A549 (cell line): ENCODE results near the gene PZP. TPM values are rescaled to one million over a fixed set of nuclear protein-coding genes. Genes with fewer than 3 reads are reported as not detected.

ENCODE experiments used
- ATAC-seq, 2 experiments: fragments of 200-7000 bp in 1 of 2; fragments of >200 bp in 1 of 2; cut with Nextera tagmentation in 1 of 2; cut with Tn5 transposase in 1 of 2; 3 replicates each; pipeline versions ENCODE4 v1.8.0 to v1.9.1; 2018 to 2020; ENCODE audit warnings: mild to moderate bottlenecking in 1 of 2, moderate library complexity in 1 of 2
- CTCF ChIA-PET: fragments of 300-600 bp; sonication (Branson Sonifier 250); formaldehyde crosslinking; extraction: SDS; loops from one replicate; lab custom pipeline; 2021; ENCODE audit warnings: antibody characterized with exemption, inconsistent platforms; lab: Yijun Ruan, JAX
- POLR2A ChIA-PET: fragments of 350-600 bp; formaldehyde crosslinking; extraction: SDS; loops from one replicate; lab custom pipeline; 2021; ENCODE audit warnings: antibody characterized with exemption, inconsistent platforms; lab: Yijun Ruan, JAX
- DNase-seq, 2 experiments: peaks; one replicate each; pipeline versions ENCODE4 v3.0.0 to v3.0.0-alpha.2; 2011 to 2016; ENCODE audit warnings: low read depth in 1 of 2, low spot score in 1 of 2
- FAIRE-seq: peaks from 2 replicates; lab custom pipeline; 2011; peaks lifted over from hg19 to GRCh38; lab: Jason Lieb, UNC
- H3K27ac ChIP-seq, 2 experiments: fragments of >200 bp; sonication (Bioruptor Twin); formaldehyde crosslinking; 3 replicates each; pipeline ENCODE4 v1.5.1; 2016 to 2017
- H3K4me1 ChIP-seq: fragments of >200 bp; sonication (Bioruptor Twin); formaldehyde crosslinking; 3 replicates; pipeline ENCODE4 v1.6.1; 2016
- H3K4me2 ChIP-seq: fragments of >200 bp; sonication (Bioruptor Twin); formaldehyde crosslinking; 3 replicates; pipeline ENCODE4 v1.6.1; 2016
- H3K4me3 ChIP-seq: fragments of >200 bp; sonication (Bioruptor Twin); formaldehyde crosslinking; 3 replicates; pipeline ENCODE4 v1.5.1; 2016
- H3K9me3 ChIP-seq: fragments of >200 bp; sonication (Bioruptor Twin); formaldehyde crosslinking; 3 replicates; pipeline ENCODE4 v1.6.1; 2016
- CBX8 ChIP-seq: fragments of 200-600 bp; sonication (generic); IDR thresholded peaks from 2 replicates; pipeline ENCODE4 v1.6.1; 2016
- CEBPB ChIP-seq, 2 experiments: fragments of >200 bp in 1 of 2; sonication (Bioruptor Twin) in 1 of 2; formaldehyde crosslinking in 1 of 2; IDR thresholded peaks; 2 replicates each; pipeline ENCODE4 v1.6.1; 2012 to 2016
- FOSL2 ChIP-seq, 2 experiments: fragments of 450-650 bp in 1 of 2; fragments of >200 bp in 1 of 2; sonication (Bioruptor Twin) in 1 of 2; formaldehyde crosslinking; IDR thresholded peaks; 2 replicates each; pipeline versions ENCODE4 v1.5.0 to v1.6.1; 2016 to 2020; ENCODE audit warnings: mild to moderate bottlenecking in 1 of 2, moderate library complexity in 1 of 2
- HOXB13 ChIP-seq: fragments of 250-450 bp; sonication (Bioruptor Pico); IDR thresholded peaks from 2 replicates; pipeline ENCODE4 v1.5.0; 2020; ENCODE audit warnings: low read depth, mild to moderate bottlenecking, moderate library complexity
- HOXB5 ChIP-seq: fragments of 250-450 bp; sonication (Bioruptor Pico); IDR thresholded peaks from 2 replicates; pipeline ENCODE4 v1.5.0; 2020; ENCODE audit warnings: mild to moderate bottlenecking, moderate library complexity
- JUN ChIP-seq, 2 experiments: fragments of >200 bp; sonication (Bioruptor Twin); formaldehyde crosslinking; IDR thresholded peaks; 2 replicates in 1 of 2; 3 replicates in 1 of 2; pipeline ENCODE4 v1.6.1; 2016 to 2017
- KDM1A ChIP-seq: fragments of 200-600 bp; sonication (generic); IDR thresholded peaks from 2 replicates; pipeline ENCODE4 v1.6.1; 2016; ENCODE audit warnings: low read depth, mild to moderate bottlenecking
- MAZ ChIP-seq: fragments of 150-350 bp; IDR thresholded peaks from 2 replicates; pipeline ENCODE4 v1.6.1; 2014; ENCODE audit warnings: antibody characterized with exemption, low read depth, low read length, borderline replicate concordance
- NPAS2 ChIP-seq: fragments of 250-450 bp; sonication (Bioruptor Pico); IDR thresholded peaks from 2 replicates; pipeline ENCODE4 v1.8.0; 2022; ENCODE audit warnings: mild to moderate bottlenecking, moderate library complexity, borderline replicate concordance
- NR3C1 ChIP-seq: fragments of >200 bp; sonication (Bioruptor Twin); formaldehyde crosslinking; IDR thresholded peaks from 3 replicates; pipeline ENCODE4 v1.6.1; 2017
- PHF8 ChIP-seq: fragments of 200-600 bp; sonication (generic); IDR thresholded peaks from 2 replicates; pipeline ENCODE4 v1.6.1; 2016; ENCODE audit warnings: low read depth, mild to moderate bottlenecking, antibody characterized with exemption, moderate library complexity, borderline replicate concordance
- POLR2A ChIP-seq: IDR thresholded peaks from 2 replicates; pipeline ENCODE4 v1.6.1; 2012; ENCODE audit warnings: mild to moderate bottlenecking, low read length
- POLR2AphosphoS2 ChIP-seq: conservative IDR thresholded peaks from 2 replicates; pipeline ENCODE4 v1.6.1; 2012; ENCODE audit warnings: low read length, improper control_type of control experiment, inconsistent platforms
- RCOR1 ChIP-seq: fragments of 150-350 bp; IDR thresholded peaks from 2 replicates; pipeline ENCODE4 v1.6.1; 2014; ENCODE audit warnings: antibody characterized with exemption, low read length, low read depth
- SMC3 ChIP-seq: fragments of >200 bp; sonication (Bioruptor Twin); formaldehyde crosslinking; IDR thresholded peaks from 3 replicates; pipeline ENCODE4 v1.6.1; 2018; ENCODE audit warnings: inconsistent platforms
- SREBF2 ChIP-seq: fragments of 450-650 bp; IDR thresholded peaks from 2 replicates; pipeline ENCODE4 v1.6.1; 2014; ENCODE audit warnings: mild to moderate bottlenecking, moderate library complexity
- ZC3H11A ChIP-seq: fragments of 450-650 bp; IDR thresholded peaks from 2 replicates; pipeline ENCODE4 v1.6.1; 2014; ENCODE audit warnings: antibody characterized with exemption, mild to moderate bottlenecking
- ZSCAN20 ChIP-seq: fragments of 250-450 bp; sonication (Bioruptor Pico); IDR thresholded peaks from 2 replicates; pipeline ENCODE4 v1.8.0; 2022; ENCODE audit warnings: mild to moderate bottlenecking, moderate library complexity
- WGBS: methylation state at CpG from one replicate; pipeline ENCODE4 v1.1.6; 2017; ENCODE audit errors: missing lambda C conversion rate; 5-methylcytosine and 5-hydroxymethylcytosine counted together
- polyA plus RNA-seq, 4 experiments: library from polyadenylated mRNA; depleted of rRNA in 3 of 4; stranded (reverse); fragments of >200 nt; fragmentation: RNase III in 1 of 4; extraction: RNeasy Plus Mini Kit Qiagen cat#74134 plus additional on column Dnase treatment in 1 of 4; gene quantifications; 2 replicates in 3 of 4; 3 replicates in 1 of 4; pipeline ENCODE4 v1.2.3, GENCODE V29; 2011 to 2017
- TF ChIP-seq, protein P1 (sequence below): fragments of >200 bp; sonication (Bioruptor Twin); formaldehyde crosslinking; IDR thresholded peaks from 2 replicates; pipeline ENCODE4 v1.6.1; 2016
- TF ChIP-seq, protein P2 (sequence below): fragments of >200 bp; sonication (Bioruptor Twin); formaldehyde crosslinking; IDR thresholded peaks from 3 replicates; pipeline ENCODE4 v1.5.1; 2016
- TF ChIP-seq, protein P3 (sequence below): fragments of 150-350 bp; IDR thresholded peaks from 2 replicates; pipeline ENCODE4 v1.6.1; 2014; ENCODE audit warnings: low read depth, mild to moderate bottlenecking, low read length
- TF ChIP-seq, protein P4 (sequence below): fragments of 200-600 bp; sonication (generic); IDR thresholded peaks from 2 replicates; pipeline ENCODE4 v1.6.1; 2016; ENCODE audit warnings: antibody characterized with exemption, mild to moderate bottlenecking, moderate library complexity
- TF ChIP-seq, protein P5 (sequence below): IDR thresholded peaks from 2 replicates; pipeline ENCODE4 v1.6.1; 2012

PZP gene
- polyA plus RNA-seq, 2 of the 4 experiments (the other 2 are of a cell fraction): not detected

DNA sequence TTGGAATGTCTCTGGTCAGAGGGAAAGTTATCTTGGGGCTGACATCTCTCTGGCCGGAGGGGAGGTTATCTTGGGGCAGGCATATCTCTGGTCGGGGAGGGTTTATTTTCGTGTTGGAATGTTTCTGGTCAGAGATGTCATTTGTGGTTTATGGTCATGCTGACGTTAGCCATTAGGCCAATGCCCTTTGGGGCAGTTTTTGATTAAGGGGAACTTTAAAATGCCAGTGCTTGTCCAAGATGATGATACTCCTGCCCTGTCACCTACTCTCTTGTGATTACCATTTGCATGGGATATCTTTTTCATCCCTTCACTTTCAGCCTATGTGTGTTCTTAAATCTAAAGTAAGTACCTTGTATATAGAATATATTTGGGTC lies 63.5 kb downstream of the PZP start:
- WGBS: 9% methylated on average over 4 of the region's 4 CpGs
- TF ChIP-seq, protein P1, sequence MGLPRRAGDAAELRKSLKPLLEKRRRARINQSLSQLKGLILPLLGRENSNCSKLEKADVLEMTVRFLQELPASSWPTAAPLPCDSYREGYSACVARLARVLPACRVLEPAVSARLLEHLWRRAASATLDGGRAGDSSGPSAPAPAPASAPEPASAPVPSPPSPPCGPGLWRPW: no peak
- TF ChIP-seq HOXB5 (CRISPR knock-in tag): no peak
- no peak for TF ChIP-seq KDM1A
- TF ChIP-seq ZSCAN20 (CRISPR knock-in tag): no peak
- TF ChIP-seq JUN (IDR thresholded peaks at IDR 0.05): no peak
- Histone ChIP-seq H3K4me2 (no peak overlapping the region), H3K27ac (no peak overlapping the region), H3K4me1 (no peaks in the 10 kb centered on the region), H3K4me3 (no peak overlapping the region), H3K9me3 (peaks cover 8% of the 10 kb centered on the region; the same call in 1 of the 3 replicates)
- ChIA-PET CTCF (no interaction called here), POLR2A (no interaction called here)
- no peak for DNase-seq
- no peak for ATAC-seq
- no peak for FAIRE-seq

DNA sequence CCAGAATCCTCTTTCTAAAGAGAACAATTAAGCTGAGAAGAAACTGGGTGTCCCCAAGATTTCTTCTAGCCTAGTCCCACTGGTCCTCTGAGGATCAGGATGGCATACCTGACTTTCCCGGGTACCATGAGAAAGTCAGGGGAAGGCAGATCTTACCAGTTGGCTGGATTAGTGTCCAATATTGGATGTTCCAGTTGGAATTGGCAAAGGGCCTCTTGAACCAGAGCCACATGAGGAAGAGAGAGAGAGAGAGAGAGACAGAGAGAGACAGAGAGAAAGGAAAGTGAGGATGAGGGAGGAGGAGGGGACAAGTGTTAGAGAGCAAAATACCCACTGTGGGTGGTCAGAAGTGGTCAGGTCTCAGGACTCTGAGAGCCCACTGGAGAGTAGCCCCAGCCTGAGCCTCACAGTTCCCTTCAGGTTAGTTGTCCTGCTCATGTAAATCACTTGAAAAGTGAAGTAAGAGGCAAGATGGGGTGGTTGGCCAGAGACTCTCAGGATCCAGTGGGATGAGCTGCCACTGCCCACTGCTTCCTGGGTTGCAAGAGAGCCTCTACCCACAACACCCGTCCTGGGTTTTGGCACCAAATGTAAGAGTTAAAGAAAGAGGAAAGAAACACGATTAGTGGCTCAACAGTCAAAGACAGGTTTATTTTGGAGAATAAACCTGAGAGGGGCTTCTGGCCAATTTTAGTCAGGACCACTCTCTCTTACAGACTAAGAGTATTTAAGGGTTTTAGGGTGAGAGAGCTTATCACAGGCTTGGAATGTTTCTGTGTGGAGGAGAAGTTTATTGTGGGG lies 64.1 kb downstream of the PZP start:
- no peak for FAIRE-seq
- 2% methylated on average over 3 of the region's 3 CpGs for WGBS
- no peak overlapping the region for H3K4me2 ChIP-seq
- H3K27ac ChIP-seq: no peak overlapping the region
- no peak for DNase-seq
- ChIA-PET POLR2A (no interaction called here), CTCF (no interaction called here)
- no peak overlapping the region for H3K4me3 ChIP-seq
- peaks cover 8% of the 10 kb centered on the region; the same call in 1 of the 3 replicates for H3K9me3 ChIP-seq
- no peaks in the 10 kb centered on the region for H3K4me1 ChIP-seq
- TF ChIP-seq, protein P2, sequence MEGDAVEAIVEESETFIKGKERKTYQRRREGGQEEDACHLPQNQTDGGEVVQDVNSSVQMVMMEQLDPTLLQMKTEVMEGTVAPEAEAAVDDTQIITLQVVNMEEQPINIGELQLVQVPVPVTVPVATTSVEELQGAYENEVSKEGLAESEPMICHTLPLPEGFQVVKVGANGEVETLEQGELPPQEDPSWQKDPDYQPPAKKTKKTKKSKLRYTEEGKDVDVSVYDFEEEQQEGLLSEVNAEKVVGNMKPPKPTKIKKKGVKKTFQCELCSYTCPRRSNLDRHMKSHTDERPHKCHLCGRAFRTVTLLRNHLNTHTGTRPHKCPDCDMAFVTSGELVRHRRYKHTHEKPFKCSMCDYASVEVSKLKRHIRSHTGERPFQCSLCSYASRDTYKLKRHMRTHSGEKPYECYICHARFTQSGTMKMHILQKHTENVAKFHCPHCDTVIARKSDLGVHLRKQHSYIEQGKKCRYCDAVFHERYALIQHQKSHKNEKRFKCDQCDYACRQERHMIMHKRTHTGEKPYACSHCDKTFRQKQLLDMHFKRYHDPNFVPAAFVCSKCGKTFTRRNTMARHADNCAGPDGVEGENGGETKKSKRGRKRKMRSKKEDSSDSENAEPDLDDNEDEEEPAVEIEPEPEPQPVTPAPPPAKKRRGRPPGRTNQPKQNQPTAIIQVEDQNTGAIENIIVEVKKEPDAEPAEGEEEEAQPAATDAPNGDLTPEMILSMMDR: no peak
- no peak for TF ChIP-seq CBX8
- no peak for TF ChIP-seq POLR2A
- TF ChIP-seq, protein P3, sequence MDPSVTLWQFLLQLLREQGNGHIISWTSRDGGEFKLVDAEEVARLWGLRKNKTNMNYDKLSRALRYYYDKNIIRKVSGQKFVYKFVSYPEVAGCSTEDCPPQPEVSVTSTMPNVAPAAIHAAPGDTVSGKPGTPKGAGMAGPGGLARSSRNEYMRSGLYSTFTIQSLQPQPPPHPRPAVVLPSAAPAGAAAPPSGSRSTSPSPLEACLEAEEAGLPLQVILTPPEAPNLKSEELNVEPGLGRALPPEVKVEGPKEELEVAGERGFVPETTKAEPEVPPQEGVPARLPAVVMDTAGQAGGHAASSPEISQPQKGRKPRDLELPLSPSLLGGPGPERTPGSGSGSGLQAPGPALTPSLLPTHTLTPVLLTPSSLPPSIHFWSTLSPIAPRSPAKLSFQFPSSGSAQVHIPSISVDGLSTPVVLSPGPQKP: no peak
- no peak for TF ChIP-seq HOXB13
- no peak for TF ChIP-seq SMC3
- TF ChIP-seq FOSL2 (IDR thresholded peaks at IDR 0.05): no peak
- no peak for TF ChIP-seq FOSL2 (CRISPR knock-in tag; IDR thresholded peaks at IDR 0.05)
- TF ChIP-seq, protein P4, sequence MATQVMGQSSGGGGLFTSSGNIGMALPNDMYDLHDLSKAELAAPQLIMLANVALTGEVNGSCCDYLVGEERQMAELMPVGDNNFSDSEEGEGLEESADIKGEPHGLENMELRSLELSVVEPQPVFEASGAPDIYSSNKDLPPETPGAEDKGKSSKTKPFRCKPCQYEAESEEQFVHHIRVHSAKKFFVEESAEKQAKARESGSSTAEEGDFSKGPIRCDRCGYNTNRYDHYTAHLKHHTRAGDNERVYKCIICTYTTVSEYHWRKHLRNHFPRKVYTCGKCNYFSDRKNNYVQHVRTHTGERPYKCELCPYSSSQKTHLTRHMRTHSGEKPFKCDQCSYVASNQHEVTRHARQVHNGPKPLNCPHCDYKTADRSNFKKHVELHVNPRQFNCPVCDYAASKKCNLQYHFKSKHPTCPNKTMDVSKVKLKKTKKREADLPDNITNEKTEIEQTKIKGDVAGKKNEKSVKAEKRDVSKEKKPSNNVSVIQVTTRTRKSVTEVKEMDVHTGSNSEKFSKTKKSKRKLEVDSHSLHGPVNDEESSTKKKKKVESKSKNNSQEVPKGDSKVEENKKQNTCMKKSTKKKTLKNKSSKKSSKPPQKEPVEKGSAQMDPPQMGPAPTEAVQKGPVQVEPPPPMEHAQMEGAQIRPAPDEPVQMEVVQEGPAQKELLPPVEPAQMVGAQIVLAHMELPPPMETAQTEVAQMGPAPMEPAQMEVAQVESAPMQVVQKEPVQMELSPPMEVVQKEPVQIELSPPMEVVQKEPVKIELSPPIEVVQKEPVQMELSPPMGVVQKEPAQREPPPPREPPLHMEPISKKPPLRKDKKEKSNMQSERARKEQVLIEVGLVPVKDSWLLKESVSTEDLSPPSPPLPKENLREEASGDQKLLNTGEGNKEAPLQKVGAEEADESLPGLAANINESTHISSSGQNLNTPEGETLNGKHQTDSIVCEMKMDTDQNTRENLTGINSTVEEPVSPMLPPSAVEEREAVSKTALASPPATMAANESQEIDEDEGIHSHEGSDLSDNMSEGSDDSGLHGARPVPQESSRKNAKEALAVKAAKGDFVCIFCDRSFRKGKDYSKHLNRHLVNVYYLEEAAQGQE: no peak
- TF ChIP-seq CEBPB (IDR thresholded peaks at IDR 0.05): no peak
- TF ChIP-seq NPAS2 (CRISPR knock-in tag): no peak
- no peak for TF ChIP-seq MAZ
- no peak for TF ChIP-seq POLR2AphosphoS2
- TF ChIP-seq, protein P5, sequence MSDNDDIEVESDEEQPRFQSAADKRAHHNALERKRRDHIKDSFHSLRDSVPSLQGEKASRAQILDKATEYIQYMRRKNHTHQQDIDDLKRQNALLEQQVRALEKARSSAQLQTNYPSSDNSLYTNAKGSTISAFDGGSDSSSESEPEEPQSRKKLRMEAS: no peak
- TF ChIP-seq ZC3H11A: no peak
- no peak for TF ChIP-seq SREBF2
- TF ChIP-seq RCOR1: no peak
- no peak for TF ChIP-seq NR3C1
- TF ChIP-seq JUN (IDR thresholded peaks at IDR 0.05): no peak
- TF ChIP-seq PHF8: no peak
- no peak for ATAC-seq
